HG03457 (cell line): Measurements from ENCODE around the gene ZIC2.

Experiments used
- ATAC-seq: cut with Tn5 transposase; IDR thresholded peaks from one replicate; pipeline ENCODE4 v1.9.1; 2021; ENCODE audit warnings: moderate number of reproducible peaks; ENCODE audit not compliant: unreplicated experiment

Gene ZIC2

DNA sequence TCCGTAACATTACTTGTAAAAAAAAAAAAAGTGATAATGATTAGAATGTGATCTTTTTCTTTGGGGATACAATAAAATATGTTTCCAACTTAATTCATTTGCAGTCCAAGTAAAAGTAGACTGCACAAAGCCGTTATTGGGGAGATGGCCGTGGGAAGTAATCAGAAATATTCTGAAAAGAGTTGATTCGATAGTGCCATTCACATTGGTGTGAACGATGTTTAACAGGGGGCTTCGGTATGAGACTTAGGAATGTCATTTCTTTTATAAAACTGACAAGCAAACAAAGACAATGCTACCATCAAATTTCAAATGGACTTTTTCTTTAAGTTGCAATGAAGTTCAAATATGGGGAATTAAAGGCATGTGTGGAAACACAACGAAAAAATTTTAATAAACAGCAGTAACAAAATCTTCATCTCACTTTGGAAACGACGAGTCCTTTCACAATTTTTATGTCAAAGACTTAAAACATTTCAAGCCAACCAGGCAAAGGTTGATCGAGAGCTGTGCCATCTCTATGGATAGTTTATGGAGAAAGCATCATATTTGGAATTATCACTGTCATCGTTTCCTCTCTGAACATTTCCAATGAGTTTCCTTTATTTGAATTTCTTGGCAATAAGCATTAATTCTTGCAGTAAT lies 8.3 kb upstream of the ZIC2 start:
- ATAC-seq: no peak

DNA sequence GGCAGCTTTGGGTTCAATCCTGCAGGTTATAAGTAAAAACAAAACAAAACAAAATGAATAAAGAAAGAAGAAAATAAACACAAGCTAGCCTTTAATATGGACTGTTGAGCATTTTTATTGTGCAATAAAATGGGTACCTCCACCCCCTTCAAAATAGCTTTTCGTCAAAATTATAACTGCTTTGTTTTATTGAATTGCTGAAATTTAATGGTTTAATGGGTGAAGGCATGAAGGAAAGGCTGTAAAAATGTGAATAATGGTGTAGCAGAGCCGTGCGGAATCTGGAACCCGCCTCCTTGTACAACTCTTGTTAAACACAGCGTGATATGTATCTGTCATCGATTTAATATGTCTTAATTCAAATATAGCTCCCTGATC lies 7.8 kb upstream of the ZIC2 start:
- ATAC-seq: no peak

DNA sequence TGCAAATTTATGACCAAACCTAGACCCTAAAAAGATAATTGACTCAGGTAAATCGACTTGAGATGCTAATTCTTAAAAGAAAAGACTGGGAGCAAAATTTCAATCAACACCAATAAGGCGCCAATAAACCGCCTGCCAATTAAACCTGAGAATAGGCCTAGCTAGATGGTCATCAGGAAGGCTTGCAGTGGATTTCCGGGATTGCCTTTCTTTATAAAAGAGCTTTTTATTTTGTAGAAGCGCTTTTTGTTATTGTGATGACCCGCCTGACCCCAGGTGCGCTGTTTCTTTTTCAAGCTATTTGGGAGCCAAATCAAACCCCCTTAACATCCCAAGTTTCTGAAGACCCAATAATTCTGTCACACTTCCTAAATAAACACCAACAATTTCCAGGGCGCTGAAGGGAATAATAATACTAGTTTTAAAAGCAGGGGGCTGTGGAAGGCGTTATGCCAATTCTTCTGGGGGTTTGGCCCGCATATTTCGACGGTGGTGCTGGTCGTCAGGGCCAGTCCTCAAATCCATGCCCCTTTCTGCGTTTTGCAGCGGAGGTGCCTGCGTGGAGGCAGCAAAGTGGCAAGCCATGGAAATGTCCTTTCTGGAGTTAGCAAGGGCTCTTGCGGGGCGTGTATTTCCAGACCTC lies 7.2 kb upstream of the ZIC2 start:
- ATAC-seq: no peak

DNA sequence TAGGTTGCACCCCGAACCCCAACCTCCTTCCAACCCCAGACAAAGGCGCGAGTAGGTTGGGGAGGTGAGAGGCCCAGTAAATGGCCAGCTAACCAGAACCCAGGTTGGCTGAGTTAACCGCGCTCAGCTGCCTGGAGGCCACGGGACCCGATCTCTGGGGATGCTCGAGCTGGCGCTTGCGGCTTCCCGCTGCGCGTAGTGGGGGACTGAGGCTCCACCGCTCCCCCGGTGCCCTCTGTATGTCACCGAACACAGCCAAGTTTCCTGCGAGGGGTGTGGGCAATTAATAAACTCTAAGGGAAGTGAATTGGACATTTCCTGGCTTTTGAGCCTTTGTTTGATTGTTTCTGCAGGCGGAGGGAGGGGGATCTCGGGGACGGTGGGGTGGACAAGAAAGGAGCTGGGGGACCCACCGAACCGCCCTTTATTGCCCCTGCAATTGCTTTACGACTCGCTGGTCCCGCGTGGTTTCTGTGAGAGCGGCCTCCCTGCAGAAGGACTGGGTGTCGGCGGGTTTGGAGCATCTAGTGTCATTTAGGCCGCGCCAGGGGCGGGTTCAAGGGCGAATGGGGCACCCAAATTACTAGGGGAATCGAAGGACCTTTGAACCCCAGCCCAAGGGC lies 6.5 kb upstream of the ZIC2 start:
- no peak for ATAC-seq

DNA sequence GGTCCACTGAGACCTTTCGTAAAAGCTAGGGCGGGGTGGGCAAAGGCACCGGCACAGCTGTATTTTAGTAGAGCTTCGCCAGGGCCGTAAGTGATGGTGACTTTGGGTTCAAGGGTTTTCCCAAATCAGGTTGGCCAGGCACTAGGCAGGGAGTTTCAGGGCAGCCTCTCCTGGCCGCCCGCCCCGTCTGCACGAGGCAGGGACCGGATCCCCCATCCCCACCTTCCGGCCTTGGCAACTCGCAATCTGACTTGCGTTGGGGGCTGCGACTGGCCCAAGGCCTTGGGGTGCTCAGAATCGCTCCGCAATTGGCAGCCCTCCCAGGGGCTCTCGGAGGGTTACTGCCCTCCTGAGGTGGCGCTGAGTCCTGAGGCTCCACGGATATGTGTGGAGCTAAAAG lies 6.0 kb upstream of the ZIC2 start:
- ATAC-seq: no peak

DNA sequence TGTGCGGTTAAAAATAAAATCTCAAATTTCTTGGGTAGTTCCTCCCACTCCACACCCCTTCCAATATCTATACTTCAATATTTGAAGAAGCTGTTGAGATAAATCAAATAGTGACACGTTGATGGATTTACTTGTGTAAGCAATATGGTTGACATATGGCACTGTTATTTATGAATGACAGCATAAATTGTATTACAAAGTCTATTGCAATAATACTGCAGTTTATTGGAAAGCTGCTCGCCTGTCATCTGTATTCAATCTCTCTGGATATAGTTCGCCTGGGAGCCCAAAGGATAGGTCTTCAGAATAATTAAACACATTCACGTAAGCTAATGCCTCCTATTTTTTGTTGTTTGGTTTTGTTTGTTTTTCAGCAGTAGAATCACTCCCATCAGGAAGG lies 5.0 kb upstream of the ZIC2 start:
- ATAC-seq: no peak

DNA sequence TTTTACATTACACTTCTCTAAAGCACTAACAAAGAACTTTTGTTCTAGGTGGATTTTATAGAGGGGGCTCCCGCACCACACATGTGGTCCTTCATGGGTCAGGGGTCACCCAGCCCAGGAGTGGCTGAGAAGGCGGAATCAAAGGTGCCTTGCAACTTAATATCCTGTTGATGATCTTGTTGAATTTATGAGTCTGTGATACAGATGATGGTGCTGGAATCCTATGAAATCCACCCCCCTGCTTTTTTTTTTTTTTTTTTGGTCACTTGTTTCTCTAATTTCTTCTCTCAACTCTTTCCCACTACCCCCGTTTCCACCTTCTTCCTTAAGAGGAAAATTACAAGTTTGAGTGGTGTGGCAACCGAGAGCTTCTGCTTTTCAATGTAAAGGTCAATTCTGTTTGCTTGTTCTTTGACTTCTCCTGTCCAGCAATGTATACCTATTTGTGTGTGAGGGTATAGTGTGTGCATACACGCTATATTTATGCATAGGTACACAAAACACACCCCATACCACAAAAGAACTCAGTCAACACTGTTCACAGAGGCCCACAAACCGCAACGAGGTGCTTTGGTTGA lies 4.2 kb upstream of the ZIC2 start:
- ATAC-seq: no peak

DNA sequence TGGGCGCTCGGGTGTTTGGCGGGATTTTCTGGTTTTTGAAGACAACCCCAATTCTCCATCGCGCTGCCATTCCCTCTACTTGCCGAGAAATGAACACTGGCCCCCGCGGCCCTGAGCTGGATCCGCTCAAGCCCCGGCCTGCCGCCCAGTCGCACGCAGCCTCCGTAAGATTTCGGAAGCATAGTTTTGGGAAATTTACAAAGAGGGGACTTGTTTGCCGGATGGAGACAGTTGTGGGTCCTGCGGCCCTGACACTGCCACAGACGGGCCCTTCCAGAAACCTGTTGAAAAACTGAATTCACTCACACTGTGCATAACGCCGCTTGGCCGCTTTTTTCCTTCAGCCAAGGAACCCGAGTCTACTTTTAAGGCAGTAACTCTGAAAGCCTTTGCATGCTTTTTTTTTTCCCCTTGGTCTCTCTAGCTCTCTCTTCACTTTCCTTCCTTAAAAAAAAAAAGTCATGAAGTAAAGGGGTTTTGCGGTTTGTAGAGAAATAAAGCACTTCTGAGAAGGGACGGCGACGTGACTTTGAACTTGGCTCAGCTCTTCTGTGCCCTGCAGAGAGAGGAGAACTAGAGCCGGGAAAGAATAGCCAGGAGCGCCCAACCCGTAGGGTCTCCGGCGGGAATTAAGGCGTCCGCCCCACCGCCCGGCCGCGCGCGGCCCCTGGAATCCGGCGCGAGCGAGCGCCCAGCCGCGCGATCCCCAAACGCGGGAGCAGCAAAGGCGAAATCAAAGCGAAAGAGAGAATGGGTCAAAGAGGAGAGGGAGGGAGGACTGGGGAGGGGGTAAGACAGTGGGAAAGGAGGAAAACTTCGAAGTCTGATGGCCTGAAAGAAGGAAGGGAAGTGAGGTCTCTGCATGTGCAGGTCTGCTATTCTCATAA lies 3.4 kb upstream of the ZIC2 start:
- no peak for ATAC-seq

DNA sequence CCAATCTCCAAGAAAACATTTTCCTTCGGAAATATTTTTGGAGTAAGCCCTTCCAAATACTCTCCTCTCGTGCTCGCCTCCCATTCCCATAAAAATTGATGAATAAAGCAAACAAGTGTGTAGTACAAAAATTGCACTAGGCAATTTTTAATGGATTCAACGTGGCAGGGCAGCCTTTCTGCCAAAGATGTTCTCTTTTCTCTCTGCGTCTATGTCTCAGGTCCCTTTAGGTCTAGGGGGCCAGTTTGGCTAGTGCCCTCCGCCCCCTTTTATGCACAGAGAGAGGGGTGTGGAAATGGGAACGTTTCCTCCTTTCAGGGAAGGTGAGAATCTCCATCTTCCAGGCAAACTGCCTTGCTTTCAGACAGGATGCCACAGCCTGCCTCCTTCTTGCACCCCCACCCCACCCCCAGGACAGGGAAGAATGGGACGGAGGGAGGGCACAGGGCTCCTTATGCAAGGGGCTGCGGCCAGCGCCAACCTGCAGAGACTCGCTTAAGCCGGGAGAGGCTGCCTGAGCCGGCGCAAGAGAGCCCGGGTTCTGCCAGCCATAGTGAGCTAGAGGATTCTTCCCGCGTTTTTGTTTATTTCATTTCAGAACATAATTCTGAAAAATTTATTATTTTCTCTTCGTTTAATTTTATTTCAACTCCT lies 2.7 kb upstream of the ZIC2 start:
- ATAC-seq: no peak

DNA sequence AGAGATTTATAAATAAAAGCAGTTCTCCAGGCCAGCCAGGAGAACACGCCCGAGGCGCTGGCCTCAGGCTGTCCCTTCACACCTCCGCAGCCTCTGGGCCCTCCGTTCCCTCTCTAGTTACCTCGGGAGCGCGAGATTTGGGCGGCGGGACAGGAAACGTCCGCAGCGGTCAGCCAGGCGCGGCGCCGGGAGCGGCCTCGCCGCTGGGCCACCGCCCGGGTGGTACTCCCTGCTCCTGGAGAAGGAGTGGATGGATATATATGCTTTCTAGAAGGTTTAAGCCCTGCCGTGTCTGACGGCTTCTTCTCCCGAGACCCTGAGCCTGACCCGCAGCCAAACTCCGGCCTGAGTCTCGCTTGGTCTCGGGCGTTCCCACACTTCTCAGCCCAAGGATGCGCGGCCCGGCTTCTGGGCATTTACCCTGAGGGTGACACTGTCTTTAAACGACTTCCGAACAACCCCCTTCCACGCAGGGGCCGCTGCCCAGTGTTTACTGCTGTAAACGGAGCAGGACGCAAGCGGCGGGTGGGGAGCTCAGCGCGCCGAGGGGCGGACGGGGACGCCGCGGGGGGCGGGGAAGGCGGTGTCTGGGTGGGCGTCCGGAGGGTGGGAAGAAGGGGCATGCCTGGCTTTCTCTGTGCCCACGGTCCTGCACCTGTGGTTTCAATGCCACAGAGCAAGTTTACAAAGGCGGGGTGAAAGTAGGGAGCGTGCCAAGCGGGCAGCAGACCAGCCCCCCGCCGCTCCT lies 2.0 kb upstream of the ZIC2 start:
- no peak for ATAC-seq

DNA sequence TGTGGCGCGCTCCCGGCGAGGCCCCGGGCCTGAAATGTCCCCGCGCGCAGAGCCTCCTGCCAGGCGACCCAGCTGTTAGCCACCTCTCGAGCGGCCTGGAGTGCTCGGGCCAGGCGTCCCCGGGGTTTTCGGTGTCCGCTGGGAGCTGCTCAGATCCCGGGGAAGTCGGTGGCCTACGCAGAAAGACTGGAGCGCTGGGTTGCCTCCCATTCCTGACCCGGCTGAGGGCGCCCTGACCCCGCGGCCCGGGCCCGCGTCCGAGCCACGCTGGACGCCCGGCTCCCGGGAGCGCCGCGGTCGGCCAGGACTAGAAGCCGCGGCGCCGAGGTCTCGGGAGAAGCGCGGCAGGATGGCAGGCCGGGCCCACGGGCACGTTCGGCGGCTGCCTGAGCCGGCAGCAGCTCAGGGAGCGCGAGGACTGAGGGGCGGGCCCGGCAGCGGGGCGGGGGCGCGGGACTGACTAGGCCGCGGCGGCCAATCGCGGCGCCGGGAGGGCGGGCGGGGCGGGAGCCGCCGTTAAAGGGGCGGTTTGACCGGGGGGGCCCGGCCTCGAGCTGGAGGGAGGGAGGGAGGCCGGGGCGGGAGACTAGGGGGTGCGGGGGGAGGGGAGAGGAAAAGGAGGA lies 1.3 kb upstream of the ZIC2 start:
- no peak for ATAC-seq

DNA sequence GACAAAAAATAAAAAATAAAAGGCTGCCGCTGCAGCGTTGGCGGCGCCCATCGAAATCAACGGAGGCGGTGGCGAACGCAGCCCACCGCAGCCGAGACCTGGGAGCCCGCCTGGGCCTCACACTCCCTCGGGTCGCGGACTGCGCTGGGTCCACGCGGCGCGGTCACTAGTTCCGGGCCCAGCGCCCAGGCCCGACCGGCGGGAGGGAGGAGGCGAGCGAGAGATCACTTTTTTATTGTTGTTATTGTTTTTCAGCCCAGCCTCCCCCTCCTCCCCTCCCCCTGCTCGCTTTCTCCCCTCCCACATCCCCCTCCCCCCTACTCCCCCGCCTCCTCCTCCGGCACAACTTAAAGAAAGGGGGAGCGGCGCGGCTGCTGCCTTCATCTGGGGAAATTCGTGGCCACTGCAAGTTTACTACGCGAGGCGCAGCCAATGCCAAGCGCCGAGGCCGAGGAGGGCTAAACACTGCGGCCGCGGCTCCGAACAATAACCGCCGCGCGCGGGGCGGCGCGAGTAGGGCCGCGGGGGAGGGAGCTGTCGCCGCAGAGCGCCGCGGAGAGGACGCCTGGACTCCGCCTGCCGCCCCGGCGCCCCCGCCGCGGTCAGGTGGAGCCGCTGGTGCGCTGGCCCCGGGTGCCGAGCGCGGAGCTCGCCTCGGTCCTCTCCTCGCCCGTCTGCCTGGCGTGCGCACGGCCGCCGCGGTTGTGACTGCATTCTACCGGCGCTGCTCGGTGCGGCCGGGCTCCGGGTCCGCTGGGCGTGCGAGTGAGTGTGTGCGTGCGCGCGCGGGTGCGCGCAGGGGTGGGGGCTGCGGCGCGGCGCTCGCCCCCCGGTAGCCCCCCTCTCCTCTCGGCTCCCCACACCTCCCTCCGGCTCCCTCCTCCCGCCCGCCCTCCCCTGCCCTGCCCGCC lies 505 bp upstream of the ZIC2 start:
- no peak for ATAC-seq

DNA sequence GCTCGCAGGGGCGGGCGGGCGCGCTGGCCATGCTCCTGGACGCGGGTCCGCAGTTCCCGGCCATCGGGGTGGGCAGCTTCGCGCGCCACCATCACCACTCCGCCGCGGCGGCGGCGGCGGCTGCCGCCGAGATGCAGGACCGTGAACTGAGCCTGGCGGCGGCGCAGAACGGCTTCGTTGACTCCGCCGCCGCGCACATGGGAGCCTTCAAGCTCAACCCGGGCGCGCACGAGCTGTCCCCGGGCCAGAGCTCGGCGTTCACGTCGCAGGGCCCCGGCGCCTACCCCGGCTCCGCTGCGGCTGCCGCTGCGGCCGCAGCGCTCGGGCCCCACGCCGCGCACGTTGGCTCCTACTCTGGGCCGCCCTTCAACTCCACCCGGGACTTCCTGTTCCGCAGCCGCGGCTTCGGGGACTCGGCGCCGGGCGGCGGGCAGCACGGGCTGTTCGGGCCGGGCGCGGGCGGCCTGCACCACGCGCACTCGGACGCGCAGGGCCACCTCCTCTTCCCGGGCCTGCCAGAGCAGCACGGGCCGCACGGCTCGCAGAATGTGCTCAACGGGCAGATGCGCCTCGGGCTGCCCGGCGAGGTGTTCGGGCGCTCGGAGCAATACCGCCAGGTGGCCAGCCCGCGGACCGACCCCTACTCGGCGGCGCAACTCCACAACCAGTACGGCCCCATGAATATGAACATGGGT lies 599 bp downstream of the ZIC2 start:
- ATAC-seq: no peak

DNA sequence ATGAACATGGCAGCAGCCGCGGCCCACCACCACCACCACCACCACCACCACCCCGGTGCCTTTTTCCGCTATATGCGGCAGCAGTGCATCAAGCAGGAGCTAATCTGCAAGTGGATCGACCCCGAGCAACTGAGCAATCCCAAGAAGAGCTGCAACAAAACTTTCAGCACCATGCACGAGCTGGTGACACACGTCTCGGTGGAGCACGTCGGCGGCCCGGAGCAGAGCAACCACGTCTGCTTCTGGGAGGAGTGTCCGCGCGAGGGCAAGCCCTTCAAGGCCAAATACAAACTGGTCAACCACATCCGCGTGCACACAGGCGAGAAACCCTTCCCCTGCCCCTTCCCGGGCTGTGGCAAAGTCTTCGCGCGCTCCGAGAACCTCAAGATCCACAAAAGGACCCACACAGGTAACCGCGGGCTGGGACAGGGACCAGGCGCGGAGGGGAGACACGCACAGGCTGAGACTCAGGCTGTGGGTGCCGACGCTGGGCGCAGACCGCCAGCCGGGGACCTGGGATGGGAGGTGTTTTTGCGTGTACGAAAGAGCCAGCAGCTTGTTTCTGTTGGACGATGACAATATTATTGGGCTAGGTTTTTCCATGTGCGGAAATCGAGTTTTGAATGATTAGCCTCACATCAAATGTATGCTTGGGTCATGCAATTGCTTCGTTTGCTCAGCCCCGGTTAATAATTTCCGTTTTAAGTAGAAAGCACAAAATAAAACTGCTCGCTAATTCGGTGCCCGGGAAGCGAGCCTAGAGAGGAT lies 1.3 kb downstream of the ZIC2 start:
- no peak for ATAC-seq

DNA sequence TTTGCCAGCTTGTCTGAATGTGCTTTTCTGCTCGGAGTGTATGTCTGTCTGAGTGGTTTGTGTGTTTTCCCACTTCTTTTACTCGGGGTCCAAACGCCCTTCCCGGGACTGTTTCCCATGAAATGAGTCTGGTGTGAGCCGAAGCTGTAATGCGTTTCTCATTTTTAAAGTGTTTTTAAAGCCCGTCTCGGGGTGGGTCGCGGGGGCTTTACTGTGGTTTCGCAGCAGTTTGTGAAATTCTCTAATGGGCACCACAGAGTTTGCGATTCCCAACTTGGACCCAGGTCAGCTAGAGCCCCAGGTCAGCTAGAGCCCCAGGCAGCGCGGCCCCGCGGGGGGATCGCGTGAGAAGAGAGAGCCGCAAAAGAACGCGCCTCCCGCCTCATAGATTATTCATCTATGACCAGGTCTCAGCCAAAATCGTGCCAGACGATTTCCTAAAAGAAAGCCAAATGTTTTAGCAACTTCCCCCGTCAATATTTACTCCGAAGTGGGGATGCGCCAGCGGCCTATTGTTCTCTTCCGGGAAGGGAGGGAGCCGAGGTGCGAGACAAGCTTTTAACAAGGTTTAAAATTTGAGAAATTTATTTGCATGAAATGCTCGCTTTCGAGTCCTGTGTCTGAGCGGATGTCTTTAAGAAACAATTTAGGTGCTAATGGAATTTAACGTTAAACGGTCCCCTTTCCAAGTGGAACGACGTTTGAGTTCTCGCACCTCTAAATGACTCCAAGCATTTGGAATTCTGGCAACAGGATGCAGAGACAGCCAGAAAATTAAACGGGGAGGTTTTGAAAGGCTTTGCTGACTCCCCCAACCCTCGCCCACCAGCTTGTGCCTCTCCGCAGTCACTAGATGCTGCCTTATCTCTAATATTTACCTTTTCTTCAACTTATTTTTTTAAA lies 2.2 kb downstream of the ZIC2 start:
- ATAC-seq: no peak
